ENCODE measurements around the gene ATP2A2. TPM values are rescaled to one million over a fixed set of nuclear protein-coding genes. Genes with fewer than 3 reads are reported as not detected.

The ATP2A2 gene
- total and polyA plus RNA-seq, 5 donors from 2014 or later: 3.3 to 119 (median 4.9) TPM

DNA sequence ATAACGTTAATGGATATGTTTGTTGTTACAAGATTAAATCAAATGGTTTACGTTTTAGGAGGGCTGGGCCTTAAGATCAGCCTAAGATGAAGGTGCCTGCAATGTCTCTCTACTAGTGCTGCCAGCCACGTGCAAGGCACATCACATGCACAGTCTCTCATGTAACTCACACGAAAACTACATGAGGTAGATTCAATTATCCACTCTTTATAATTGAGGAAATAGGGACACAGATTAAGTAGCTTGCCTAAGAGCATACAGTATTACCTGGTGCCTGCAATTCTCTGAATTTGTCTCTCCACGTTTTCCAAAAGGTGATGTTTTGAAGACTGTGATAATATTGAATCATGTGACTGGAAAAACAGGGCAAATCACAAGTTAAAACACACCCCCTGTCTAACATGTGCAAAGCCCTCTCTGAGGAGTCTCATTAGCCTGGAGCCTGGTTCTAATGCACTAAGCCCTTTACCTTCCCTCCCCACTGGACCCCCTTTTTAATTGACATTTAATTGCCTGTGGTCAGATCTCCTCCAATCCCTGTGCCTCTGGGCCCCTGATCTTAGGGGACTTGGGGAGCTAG is 14.6 kb upstream of the ATP2A2 start:
- Histone ChIP-seq H3K4me1 (ENCODE audit: control insufficient read depth, insufficient read depth, low read length, poor library complexity, severe bottlenecking) (no peaks in the 10 kb centered on the region), H3K27ac (ENCODE audit: insufficient read depth, low read length, poor library complexity, severe bottlenecking) (no peak overlapping the region), H3K36me3 (ENCODE audit: control insufficient read depth, insufficient read depth, low read length) (no peaks in the 10 kb centered on the region), H3K9me3 (ENCODE audit: control insufficient read depth in 2 of 2, low read length in 2 of 2) (no peaks in the 10 kb centered on the region), H3K27me3 (ENCODE audit: control insufficient read depth, insufficient read depth, low read length) (no peaks in the 10 kb centered on the region), H3K4me3 (ENCODE audit: low read depth, low read length) (no peak overlapping the region)
- H3K27ac Mint-ChIP-seq: no peak overlapping the region
- H3K4me3 Mint-ChIP-seq: no peak overlapping the region
- H3K4me1 Mint-ChIP-seq: no peaks in the 10 kb centered on the region
- H3K27me3 Mint-ChIP-seq: peaks cover 30% of the 10 kb centered on the region
- ATAC-seq (ENCODE audit: low read depth in 2 of 2): no peak
- no peaks in the 10 kb centered on the region for H3K9me3 Mint-ChIP-seq
- DNase-seq: no peak
- no peaks in the 10 kb centered on the region for H3K36me3 Mint-ChIP-seq

DNA sequence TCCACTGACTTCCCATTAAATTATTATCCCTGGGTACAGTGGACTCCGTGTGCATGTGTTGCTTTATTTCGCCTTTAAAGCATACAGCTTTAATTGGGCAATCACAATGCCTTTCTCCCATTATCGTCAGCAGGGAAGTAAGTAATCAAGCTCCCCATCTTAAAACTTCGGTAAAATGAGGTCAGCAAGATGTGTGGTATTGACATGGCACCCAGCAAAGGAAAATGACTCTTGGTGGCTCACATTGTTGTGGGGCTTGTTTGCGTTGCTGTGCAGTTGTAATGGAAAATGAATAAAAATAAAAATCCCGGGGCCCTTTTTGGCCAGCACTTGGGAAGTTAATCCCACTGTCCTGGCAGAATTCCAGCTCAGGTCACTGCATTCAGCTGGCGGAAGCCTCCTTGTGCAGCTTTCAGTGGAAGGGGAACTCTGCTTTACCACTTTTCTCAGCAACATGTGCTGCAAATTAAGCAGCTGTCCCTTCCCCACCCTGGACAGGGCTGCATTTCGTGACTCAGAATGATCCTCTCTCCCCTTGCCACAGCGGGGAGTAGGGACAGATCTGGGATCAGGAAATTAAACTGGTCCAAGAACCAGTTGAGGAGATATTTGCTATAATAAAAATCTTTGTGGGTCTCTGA is 13.9 kb upstream of the ATP2A2 start:
- no peak overlapping the region for H3K27ac Mint-ChIP-seq
- no peak overlapping the region for H3K27ac ChIP-seq (ENCODE audit: insufficient read depth, low read length, poor library complexity, severe bottlenecking)
- H3K27me3 ChIP-seq (ENCODE audit: control insufficient read depth, insufficient read depth, low read length): no peaks in the 10 kb centered on the region
- no peak overlapping the region for H3K4me3 Mint-ChIP-seq
- H3K9me3 ChIP-seq (ENCODE audit: control insufficient read depth in 2 of 2, low read length in 2 of 2): no peaks in the 10 kb centered on the region
- H3K4me1 Mint-ChIP-seq: no peaks in the 10 kb centered on the region
- no peaks in the 10 kb centered on the region for H3K36me3 Mint-ChIP-seq
- no peaks in the 10 kb centered on the region for H3K9me3 Mint-ChIP-seq
- DNase-seq (no peak), ATAC-seq (ENCODE audit: low read depth in 2 of 2) (no peak)
- H3K27me3 Mint-ChIP-seq: peaks cover 30% of the 10 kb centered on the region
- H3K36me3 ChIP-seq (ENCODE audit: control insufficient read depth, insufficient read depth, low read length): no peaks in the 10 kb centered on the region
- no peak overlapping the region for H3K4me3 ChIP-seq (ENCODE audit: low read depth, low read length)
- no peaks in the 10 kb centered on the region for H3K4me1 ChIP-seq (ENCODE audit: control insufficient read depth, insufficient read depth, low read length, poor library complexity, severe bottlenecking)

DNA sequence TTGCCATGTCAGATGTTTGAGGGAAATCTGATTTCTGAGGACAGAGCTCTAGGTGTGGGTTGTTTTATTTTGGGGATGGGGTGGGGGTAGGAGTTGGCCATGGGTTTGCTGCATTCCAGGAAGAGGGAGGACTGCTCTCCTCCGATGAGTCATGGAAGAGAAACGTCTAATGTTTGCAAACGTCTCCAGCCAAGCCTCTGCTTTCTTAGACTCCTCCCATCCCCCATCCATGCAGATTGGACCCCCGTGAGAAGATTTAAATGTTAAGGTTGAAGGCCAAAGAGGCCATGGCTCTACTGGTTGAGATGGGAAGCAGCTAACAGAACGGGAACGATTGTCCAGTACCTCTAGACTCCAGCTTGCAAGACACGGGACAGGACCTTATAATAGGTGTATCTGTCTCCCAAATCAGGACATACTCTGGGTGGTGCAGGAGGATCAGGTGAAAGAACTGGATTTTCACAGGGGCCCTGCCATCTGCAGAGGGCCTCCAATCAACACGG is 11.4 kb upstream of the ATP2A2 start:
- Histone ChIP-seq H3K36me3 (ENCODE audit: control insufficient read depth, insufficient read depth, low read length) (no peaks in the 10 kb centered on the region), H3K4me1 (ENCODE audit: control insufficient read depth, insufficient read depth, low read length, poor library complexity, severe bottlenecking) (no peaks in the 10 kb centered on the region), H3K4me3 (ENCODE audit: low read depth, low read length) (no peak overlapping the region), H3K9me3 (ENCODE audit: control insufficient read depth in 2 of 2, low read length in 2 of 2) (no peaks in the 10 kb centered on the region), H3K27me3 (ENCODE audit: control insufficient read depth, insufficient read depth, low read length) (no peaks in the 10 kb centered on the region), H3K27ac (ENCODE audit: insufficient read depth, low read length, poor library complexity, severe bottlenecking) (no peak overlapping the region)
- H3K9me3 Mint-ChIP-seq: no peaks in the 10 kb centered on the region
- no peak overlapping the region for H3K4me3 Mint-ChIP-seq
- peak overlapping the region in 1 of 3 donors; percentile 67 for H3K27ac Mint-ChIP-seq
- no peaks in the 10 kb centered on the region for H3K4me1 Mint-ChIP-seq
- H3K36me3 Mint-ChIP-seq: peaks cover 2% of the 10 kb centered on the region
- H3K27me3 Mint-ChIP-seq: peaks cover 20% of the 10 kb centered on the region
- DNase-seq (no peak), ATAC-seq (ENCODE audit: low read depth in 2 of 2) (no peak)

DNA sequence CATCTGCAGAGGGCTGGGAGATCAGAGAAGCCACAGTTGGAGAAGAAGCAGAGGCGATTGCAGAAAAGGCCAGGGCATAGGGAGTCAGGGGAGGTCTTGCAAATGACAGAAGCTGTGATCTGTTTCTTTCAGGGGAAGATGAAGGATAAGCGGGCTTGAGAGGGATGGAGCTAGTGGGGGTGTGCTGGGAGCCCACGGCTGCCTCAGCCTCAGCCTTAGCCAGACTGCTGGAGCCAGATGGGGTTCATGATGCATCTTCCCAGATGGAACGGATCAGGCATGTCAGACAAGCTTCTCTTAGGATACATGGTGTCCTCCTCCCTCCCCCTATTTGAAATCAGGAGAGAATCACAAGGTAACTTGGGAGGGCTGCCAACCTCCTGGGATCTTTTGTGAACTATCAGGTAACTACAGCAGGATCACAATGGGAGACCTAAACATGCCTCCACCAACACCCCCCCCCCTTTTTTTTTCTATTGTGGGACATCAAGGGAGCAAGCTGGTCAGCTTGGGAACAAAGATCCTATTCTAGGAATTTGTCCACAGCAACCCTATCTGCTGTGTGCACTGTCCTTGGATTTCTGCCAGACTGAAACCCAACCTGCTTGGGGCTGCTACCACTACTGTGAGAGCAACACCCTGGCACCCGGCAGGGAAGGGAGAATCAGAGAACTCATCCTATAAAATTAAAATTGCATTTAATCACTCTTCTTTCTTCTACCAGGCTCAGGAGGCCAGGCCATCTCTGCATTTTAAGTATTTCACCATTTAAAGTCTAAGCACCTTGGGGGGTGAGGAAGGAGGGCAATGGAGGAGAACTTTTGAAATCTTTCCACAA is 10.7 kb upstream of the ATP2A2 start:
- Histone ChIP-seq H3K4me1 (ENCODE audit: control insufficient read depth, insufficient read depth, low read length, poor library complexity, severe bottlenecking) (no peaks in the 10 kb centered on the region), H3K4me3 (ENCODE audit: low read depth, low read length) (no peak overlapping the region), H3K27me3 (ENCODE audit: control insufficient read depth, insufficient read depth, low read length) (no peaks in the 10 kb centered on the region), H3K36me3 (ENCODE audit: control insufficient read depth, insufficient read depth, low read length) (no peaks in the 10 kb centered on the region), H3K27ac (ENCODE audit: insufficient read depth, low read length, poor library complexity, severe bottlenecking) (no peak overlapping the region), H3K9me3 (ENCODE audit: control insufficient read depth in 2 of 2, low read length in 2 of 2) (no peaks in the 10 kb centered on the region)
- H3K36me3 Mint-ChIP-seq: peaks cover 2% of the 10 kb centered on the region
- peaks cover 20% of the 10 kb centered on the region for H3K27me3 Mint-ChIP-seq
- H3K27ac Mint-ChIP-seq: peak overlapping the region in 1 of 3 donors; percentile 67
- no peaks in the 10 kb centered on the region for H3K4me1 Mint-ChIP-seq
- ATAC-seq (ENCODE audit: low read depth in 2 of 2) (no peak), DNase-seq (no peak)
- no peak overlapping the region for H3K4me3 Mint-ChIP-seq
- H3K9me3 Mint-ChIP-seq: no peaks in the 10 kb centered on the region

DNA sequence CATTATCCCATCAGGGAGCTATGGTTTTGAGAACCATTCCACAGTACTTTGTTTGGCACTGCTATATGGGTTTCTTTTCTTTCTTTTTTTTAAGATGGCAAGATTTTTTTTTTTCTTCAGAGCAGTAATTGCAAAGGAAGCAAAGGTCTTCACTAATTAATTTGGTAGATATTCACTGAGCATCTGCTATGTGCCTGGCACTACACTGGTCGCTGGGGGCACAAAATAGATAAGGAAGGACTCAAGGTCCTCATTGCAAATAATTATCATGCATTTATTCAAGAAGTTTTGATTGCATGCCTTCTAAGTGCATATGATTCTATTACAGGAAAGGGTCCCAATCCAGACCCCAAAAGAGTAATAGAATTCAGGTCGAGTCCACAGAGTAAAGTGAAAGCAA is 10.0 kb upstream of the ATP2A2 start:
- Mint-ChIP-seq H3K9me3 (no peaks in the 10 kb centered on the region), H3K27me3 (peaks cover 20% of the 10 kb centered on the region), H3K36me3 (peaks cover 2% of the 10 kb centered on the region), H3K4me3 (no peak overlapping the region), H3K4me1 (no peaks in the 10 kb centered on the region), H3K27ac (no peak overlapping the region)
- Histone ChIP-seq H3K36me3 (ENCODE audit: control insufficient read depth, insufficient read depth, low read length) (no peaks in the 10 kb centered on the region), H3K27me3 (ENCODE audit: control insufficient read depth, insufficient read depth, low read length) (no peaks in the 10 kb centered on the region), H3K9me3 (ENCODE audit: control insufficient read depth in 2 of 2, low read length in 2 of 2) (no peaks in the 10 kb centered on the region), H3K4me3 (ENCODE audit: low read depth, low read length) (no peak overlapping the region), H3K4me1 (ENCODE audit: control insufficient read depth, insufficient read depth, low read length, poor library complexity, severe bottlenecking) (no peaks in the 10 kb centered on the region), H3K27ac (ENCODE audit: insufficient read depth, low read length, poor library complexity, severe bottlenecking) (no peak overlapping the region)
- ATAC-seq (ENCODE audit: low read depth in 2 of 2) (no peak), DNase-seq (no peak)

DNA sequence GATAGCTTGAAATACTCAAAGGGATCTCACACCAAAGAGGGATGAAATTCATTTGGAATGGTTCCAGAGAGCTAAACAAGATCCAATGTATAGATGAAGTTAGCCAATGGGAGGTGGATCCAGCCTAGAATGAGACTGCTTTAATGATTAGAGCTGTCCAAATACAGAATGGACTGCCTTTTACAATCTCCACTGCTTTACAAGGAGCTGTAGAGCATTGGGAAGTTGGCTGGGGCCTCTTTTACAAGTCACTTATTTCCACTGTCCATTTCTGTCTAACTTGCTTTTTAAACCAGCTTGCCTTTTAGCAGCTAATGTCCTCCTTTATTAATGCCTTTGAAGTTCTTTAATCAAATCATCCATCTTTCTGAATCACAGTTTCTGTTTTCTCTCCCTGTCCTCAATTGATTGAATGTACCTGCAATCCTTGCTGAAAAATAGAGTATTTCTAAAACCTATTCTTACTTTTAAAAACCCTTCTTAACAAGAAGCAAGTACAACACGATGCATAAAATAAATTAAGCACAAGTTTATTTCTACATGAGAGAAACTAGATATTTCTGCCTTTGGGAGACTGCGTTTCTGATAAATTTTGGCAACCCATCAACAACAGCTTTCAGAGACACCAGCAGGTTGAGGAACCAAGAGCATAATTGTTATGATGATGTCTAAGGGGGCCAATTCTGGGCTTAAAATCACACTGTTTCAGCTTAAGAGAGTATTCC is 3.4 kb upstream of the ATP2A2 start:
- H3K27ac Mint-ChIP-seq: peak overlapping the region in 1 of 3 donors; percentile 75
- no peaks in the 10 kb centered on the region for H3K27me3 ChIP-seq (ENCODE audit: control insufficient read depth, insufficient read depth, low read length)
- H3K4me3 ChIP-seq (ENCODE audit: low read depth, low read length): no peak overlapping the region
- H3K9me3 ChIP-seq (ENCODE audit: control insufficient read depth in 2 of 2, low read length in 2 of 2): no peaks in the 10 kb centered on the region
- peaks cover 5% of the 10 kb centered on the region for H3K27me3 Mint-ChIP-seq
- H3K9me3 Mint-ChIP-seq: peaks cover 0 to 2% (median 0%) of the 10 kb centered on the region in 7 donors
- DNase-seq (no peak), ATAC-seq (ENCODE audit: low read depth in 2 of 2) (no peak)
- peaks cover 14% of the 10 kb centered on the region for H3K4me1 ChIP-seq (ENCODE audit: control insufficient read depth, insufficient read depth, low read length, poor library complexity, severe bottlenecking)
- no peaks in the 10 kb centered on the region for H3K36me3 ChIP-seq (ENCODE audit: control insufficient read depth, insufficient read depth, low read length)
- peaks cover 8 to 19% (median 18%) of the 10 kb centered on the region in 4 donors for H3K4me1 Mint-ChIP-seq
- H3K36me3 Mint-ChIP-seq: peaks cover 2% of the 10 kb centered on the region
- peak overlapping the region in 2 of 4 donors; percentile 7 to 98 for H3K4me3 Mint-ChIP-seq
- no peak overlapping the region for H3K27ac ChIP-seq (ENCODE audit: insufficient read depth, low read length, poor library complexity, severe bottlenecking)

DNA sequence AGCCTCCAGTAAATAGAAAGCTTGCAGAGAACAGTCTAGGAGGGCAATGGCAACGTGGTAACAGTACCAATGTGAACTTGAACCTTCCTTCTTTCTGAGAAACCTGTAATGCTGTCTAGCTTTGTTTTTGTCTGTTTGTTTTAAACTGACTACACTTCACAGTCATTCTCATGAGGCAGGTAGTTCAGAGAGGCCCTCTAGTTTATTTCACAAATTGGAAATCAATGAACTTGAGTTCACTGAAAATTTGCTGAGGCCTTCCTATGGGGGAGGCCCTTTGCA is 2.9 kb upstream of the ATP2A2 start:
- no peak overlapping the region for H3K4me3 ChIP-seq (ENCODE audit: low read depth, low read length)
- H3K27me3 ChIP-seq (ENCODE audit: control insufficient read depth, insufficient read depth, low read length): no peaks in the 10 kb centered on the region
- H3K4me1 Mint-ChIP-seq: peaks cover 13 to 24% (median 23%) of the 10 kb centered on the region in 4 donors
- ATAC-seq (ENCODE audit: low read depth in 2 of 2) (no peak), DNase-seq (peak in 1 of 3 donors; percentile 25)
- peak overlapping the region in 3 of 4 donors; percentile 8 to 98 (median 55) for H3K4me3 Mint-ChIP-seq
- no peaks in the 10 kb centered on the region for H3K9me3 ChIP-seq (ENCODE audit: control insufficient read depth in 2 of 2, low read length in 2 of 2)
- H3K36me3 Mint-ChIP-seq: peaks cover 3% of the 10 kb centered on the region
- no peak overlapping the region for H3K27ac ChIP-seq (ENCODE audit: insufficient read depth, low read length, poor library complexity, severe bottlenecking)
- peak overlapping the region in 2 of 3 donors; percentile 10 to 75 for H3K27ac Mint-ChIP-seq
- H3K27me3 Mint-ChIP-seq: peaks cover 5% of the 10 kb centered on the region
- peaks cover 0 to 2% (median 0%) of the 10 kb centered on the region in 7 donors for H3K9me3 Mint-ChIP-seq
- peaks cover 19% of the 10 kb centered on the region for H3K4me1 ChIP-seq (ENCODE audit: control insufficient read depth, insufficient read depth, low read length, poor library complexity, severe bottlenecking)
- no peaks in the 10 kb centered on the region for H3K36me3 ChIP-seq (ENCODE audit: control insufficient read depth, insufficient read depth, low read length)

Data from CD4-positive, CD25-positive, alpha-beta regulatory T cell (primary cell).